ENCODE results near the gene APOH.

APOH gene

GRCh38 chr17:66234611-66235010 lies 5.4 kb upstream of the APOH start:
- DNase-seq = no peak

GRCh38 chr17:66233023-66233753 lies 4.0 kb upstream of the APOH start:
- no peak for DNase-seq

- no peak for DNase-seq
These were observed 1.8 kb upstream of the APOH start for GRCh38 chr17:66230922-66231591.

- DNase-seq = no peak
These were observed 746 bp upstream of the APOH start for GRCh38 chr17:66229783-66230538.

- DNase-seq = no peak
These were observed 1.8 kb downstream of the APOH start for GRCh38 chr17:66227212-66228045.

- DNase-seq = no peak
These were observed 6.3 kb downstream of the APOH start for GRCh38 chr17:66222798-66223350.

- no peak for DNase-seq
These were observed 7.3 kb downstream of the APOH start for GRCh38 chr17:66221755-66222530.

GRCh38 chr17:66221343-66221742 lies 7.9 kb downstream of the APOH start:
- DNase-seq = no peak

- no peak for DNase-seq
These were observed 9.0 kb downstream of the APOH start for GRCh38 chr17:66220079-66220835.

- DNase-seq = no peak
These were observed 13.7 kb downstream of the APOH start for GRCh38 chr17:66215529-66215911.

- DNase-seq = no peak
These were observed 14.2 kb downstream of the APOH start for GRCh38 chr17:66214884-66215528.

GRCh38 chr17:66211047-66211810 lies 18.0 kb downstream of the APOH start:
- DNase-seq = no peak

- no peak for DNase-seq
These were observed 19.0 kb downstream of the APOH start for GRCh38 chr17:66210208-66210574.

GRCh38 chr17:66207936-66208335 lies 21.3 kb downstream of the APOH start:
- no peak for DNase-seq

- DNase-seq = no peak
These were observed 25.8 kb downstream of the APOH start for GRCh38 chr17:66203274-66204015.

GRCh38 chr17:66200685-66201092 lies 28.5 kb downstream of the APOH start:
- DNase-seq = peak; percentile 58

GRCh38 chr17:66198242-66198641 lies 31.0 kb downstream of the APOH start:
- no peak for DNase-seq

GRCh38 chr17:66192378-66192687 lies 36.9 kb downstream of the APOH start:
- no peak for DNase-seq

Measured in stimulated activated CD8-positive, alpha-beta memory T cell treated with anti-CD3 and anti-CD28 coated beads, Interleukin-4, amount 100 ng/mL, for 48 hours (primary cell).